PFSK-1 (cell line): Measurements from ENCODE around the gene CEP104.

Experiments used
- POLR2AphosphoS5 ChIP-seq: IDR thresholded peaks from 2 replicates; pipeline ENCODE4 v1.6.1; 2012; ENCODE audit warnings: low read depth, mild to moderate bottlenecking, control low read depth, low read length, moderate library complexity
- TAF1 ChIP-seq: IDR thresholded peaks from 2 replicates; pipeline ENCODE4 v1.6.1; 2012; ENCODE audit warnings: low read length, control low read depth, borderline replicate concordance; ENCODE audit not compliant: insufficient read depth

DNA sequence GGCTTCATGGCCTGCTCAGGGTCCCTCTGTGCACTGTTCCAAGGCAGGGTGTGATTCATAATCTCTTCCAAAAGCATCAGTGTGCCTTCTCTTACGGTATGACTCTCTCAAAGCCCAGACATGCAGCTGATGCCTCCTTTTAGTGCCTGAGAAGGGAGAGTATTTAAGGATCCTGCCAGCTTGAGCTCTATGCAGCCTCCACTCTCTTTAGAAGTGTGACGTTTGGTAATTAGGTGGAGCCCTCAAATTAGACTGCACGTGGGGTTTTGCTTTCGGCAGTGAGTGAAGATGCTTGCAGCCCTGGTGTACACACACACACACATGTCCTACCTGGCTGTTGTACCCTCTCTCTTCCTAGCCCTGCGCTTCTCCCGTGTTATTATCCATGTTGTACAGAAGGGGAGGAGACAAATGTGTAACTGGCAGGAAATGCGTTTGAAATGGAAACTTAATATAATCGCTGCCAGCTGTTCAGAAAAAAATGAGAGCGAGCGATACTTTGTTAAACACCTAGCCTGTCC lies 45.6 kb upstream of the CEP104 start:
- no peak for TF ChIP-seq POLR2AphosphoS5
- TF ChIP-seq TAF1: no peak
